Measurements from ENCODE around the gene ZNF76. TPM values are rescaled to one million over a fixed set of nuclear protein-coding genes. Genes with fewer than 3 reads are reported as not detected.

The ZNF76 gene
- total and polyA plus RNA-seq, 9 of the 15 experiments (the other 6 are each of a cell fraction or from before 2014, with no cell fraction given), result 1.2 to 17.8 (median 10.7) TPM

GRCh38 chr6:35288834-35289233, 29.3 kb downstream of the ZNF76 start:
- Histone ChIP-seq H4K20me1 (replicated peaks; ENCODE audit: control insufficient read depth, insufficient read depth, low read length) (no peaks in the 10 kb centered on the region), H3K79me2 (ENCODE audit: control insufficient read depth, insufficient read depth, low read length) (no peaks in the 10 kb centered on the region), H3K4me1 (replicated peaks in 1 of 2; ENCODE audit: control insufficient read depth in 2 of 2, insufficient read depth in 2 of 2, low read length in 2 of 2) (0 out of 5 replicates have a peak, but pooled peaks cover 0 to 3% of the 10 kb centered on the region in 2 experiments), H3K4me2 (ENCODE audit: insufficient read depth, low read length) (no peak overlapping the region), H3K9ac (ENCODE audit: insufficient read depth in 1 of 2, low read depth in 2 of 2, low read length in 2 of 2) (no peak overlapping the region), H3K9me1 (ENCODE audit: control insufficient read depth, insufficient read depth, low read length) (no peaks in the 10 kb centered on the region), H3K4me3 (no peak overlapping the region), H3K27ac (ENCODE audit: extremely low read depth, low read depth, low read length) (no peak overlapping the region), H2AFZ (ENCODE audit: low read depth, low read length) (no peak overlapping the region), H3K27me3 (ENCODE audit: control insufficient read depth in 2 of 2, insufficient read depth in 2 of 2, low read length in 2 of 2) (no peaks in the 10 kb centered on the region), H3K9me3 (replicated peaks; ENCODE audit: control insufficient read depth, insufficient read depth, low read depth, low read length) (no peaks in the 10 kb centered on the region), H3K36me3 (ENCODE audit: control insufficient read depth, insufficient read depth, low read length) (peaks cover 9% of the 10 kb centered on the region; the same call in 2 of the 3 replicates)
- no peak for FAIRE-seq
- intact Hi-C loops (cut with micrococcal nuclease) (no loop called here), in situ Hi-C loops (cut with MboI) (no loop called here)
- BruUV-seq (replicated peaks), result no TSS peak
- WGBS (ENCODE audit: insufficient coverage, low coverage, missing lambda C conversion rate), result 38% methylated on average over 3 of the region's 4 CpGs
- TF ChIP-seq ZNF518B (CRISPR knock-in tag; IDR thresholded peaks at IDR 0.05) (no peak), E2F6 (IDR thresholded peaks at IDR 0.05; ENCODE audit: borderline replicate concordance in 1 of 2, extremely low read depth in 1 of 2, insufficient read depth in 1 of 2, insufficient read length in 1 of 2, low read depth in 1 of 2, low read length in 1 of 2, poor library complexity in 1 of 2, severe bottlenecking in 1 of 2) (no peak), PRDM10 (IDR thresholded peaks at IDR 0.05; ENCODE audit: partially characterized antibody) (peak; percentile 73), ZNF280B (CRISPR knock-in tag; IDR thresholded peaks at IDR 0.05) (no peak)
- no peak for DNase-seq (ENCODE audit: extremely low read depth in 1 of 4, low spot score in 3 of 4)
- ATAC-seq, result no peak
- ChIA-PET CTCF (ENCODE audit: low intra/inter-chr PET ratio) (interaction anchor here (0.7 kb wide), 1 partner anchor 180 kb away, joined by 3 read pairs; no protein-coding TSS in a partner anchor), POLR2A (interaction anchor here (0.7 to 5.1 kb wide), 9 partner anchors 8 to 179 kb away, joined by 3 to 25 read pairs (median 3); partner anchors contain the start of genes DEF6, RPL10A and ZNF76)

Measured in K562 (cell line).